Lower lobe of right lung (tissue), 2 donors: Measurements from ENCODE around the gene KAZALD1. TPM values are rescaled to one million over a fixed set of nuclear protein-coding genes. Genes with fewer than 3 reads are reported as not detected.
A peak's percentile ranks its signal among the peaks of the same experiment; 100 is the strongest.

Experiments
- ATAC-seq, 2 donors: fragments of 200-7000 bp; cut with Tn5 transposase; one replicate each; pipeline ENCODE4 v1.9.1; 2020 to 2022; ENCODE audit warnings: mild to moderate bottlenecking in 2 of 2, moderate library complexity in 2 of 2
- DNase-seq: peaks from one replicate; pipeline ENCODE4 v3.0.0-alpha.2; 2020
- H3K27ac ChIP-seq: fragments of 200-600 bp; one replicate; pipeline ENCODE4 v1.8.0; 2022
- H3K27me3 ChIP-seq: fragments of 200-600 bp; one replicate; pipeline ENCODE4 v1.8.0; 2022; ENCODE audit warnings: low read depth
- H3K36me3 ChIP-seq: fragments of 200-600 bp; one replicate; pipeline ENCODE4 v1.8.0; 2022; ENCODE audit warnings: mild to moderate bottlenecking
- H3K4me1 ChIP-seq: fragments of 200-600 bp; one replicate; pipeline ENCODE4 v1.8.0; 2022
- H3K4me3 ChIP-seq: fragments of 200-600 bp; one replicate; pipeline ENCODE4 v1.8.0; 2022; ENCODE audit warnings: mild to moderate bottlenecking
- H3K9me3 ChIP-seq: fragments of 200-600 bp; one replicate; pipeline ENCODE4 v1.8.0; 2022
- CTCF ChIP-seq: fragments of 200-600 bp; IDR thresholded peaks from one replicate; pipeline ENCODE4 v1.8.0; 2022; ENCODE audit warnings: antibody characterized with exemption, mild to moderate bottlenecking
- intact Hi-C: fragments of 100-400 bp; cut with DNase I; formaldehyde crosslinking; loops from one replicate; pipeline ENCODE4 v1.11.0; 2022
- long read RNA-seq: library from polyadenylated mRNA; unstranded; transcript quantifications from one replicate; pipeline ENCODE4 v2.0.0, GENCODE V29; 2021
- total RNA-seq: library from RNA; stranded (reverse); fragmentation: NEBNext Ultra II Directional; extraction: Animal tissue kit (Norgen Biotek cat#: 25700); gene quantifications from one replicate; pipeline ENCODE4 v1.2.1, GENCODE V29; 2021
- donor health status: DM: no; HTN: yes; CAD: no; lungs with severe emphysema.

KAZALD1 gene
- 9.9 TPM for total RNA-seq
- long read RNA-seq, partial matches to known transcripts = 3 of 11 reads
- long read RNA-seq, other reads (novel, unspliced or antisense) = 4 of 11 reads

- TF ChIP-seq CTCF = no peak
- H3K4me1 ChIP-seq = peaks cover 55% of the 10 kb centered on the region
- DNase-seq = no peak
These were observed at the start of gene KAZALD1 for GRCh38 chr10:101061624-101062231. Gene KAZALD1, plus strand, starts transcription at chr10:101061989. Its CDS starts 604 bp downstream, at chr10:101062593.

GRCh38 chr10:101012525-101013364, 49.0 kb upstream of the KAZALD1 start:
- intact Hi-C loops = no loop called here
- H3K4me3 ChIP-seq = no peak overlapping the region
- TF ChIP-seq CTCF = peak; percentile 89
- no peaks in the 10 kb centered on the region for H3K9me3 ChIP-seq
- peak; percentile 90 for DNase-seq
- H3K4me1 ChIP-seq = peaks cover 30% of the 10 kb centered on the region
- peaks cover 15% of the 10 kb centered on the region for H3K27me3 ChIP-seq
- peak; percentile 91 to 93 for ATAC-seq
- H3K27ac ChIP-seq = peak overlapping the region; percentile 33
- no peaks in the 10 kb centered on the region for H3K36me3 ChIP-seq

More at GRCh38 chr10:101061624-101062231, at the start of gene KAZALD1:
- Histone ChIP-seq H3K9me3 (no peaks in the 10 kb centered on the region), H3K27me3 (peaks cover 3% of the 10 kb centered on the region), H3K27ac (peak within 1 kb of the TSS; percentile 92), H3K36me3 (no peaks in the 10 kb centered on the region), H3K4me3 (peak within 1 kb of the TSS; percentile 64)
- peak; percentile 13 to 46 for ATAC-seq
- intact Hi-C loops = no loop called here

GRCh38 chr10:101013365-101013825, 48.4 kb upstream of the KAZALD1 start:
- Histone ChIP-seq H3K27ac (peak overlapping the region; percentile 33), H3K9me3 (no peaks in the 10 kb centered on the region), H3K4me3 (no peak overlapping the region), H3K4me1 (peaks cover 29% of the 10 kb centered on the region), H3K36me3 (no peaks in the 10 kb centered on the region), H3K27me3 (peaks cover 20% of the 10 kb centered on the region)
- DNase-seq (no peak), ATAC-seq (no peak)
- intact Hi-C loops = no loop called here
- no peak for TF ChIP-seq CTCF

GRCh38 chr10:101014230-101014884, 47.4 kb upstream of the KAZALD1 start:
- H3K4me1 ChIP-seq = peaks cover 38% of the 10 kb centered on the region
- DNase-seq (peak; percentile 86), ATAC-seq (peak; percentile 74 to 82)
- TF ChIP-seq CTCF = peak; percentile 91
- no peaks in the 10 kb centered on the region for H3K36me3 ChIP-seq
- peaks cover 25% of the 10 kb centered on the region for H3K27me3 ChIP-seq
- intact Hi-C loops = no loop called here
- H3K27ac ChIP-seq = no peak overlapping the region
- H3K4me3 ChIP-seq = no peak overlapping the region
- H3K9me3 ChIP-seq = no peaks in the 10 kb centered on the region

- no peak for DNase-seq
- Histone ChIP-seq H3K9me3 (no peaks in the 10 kb centered on the region), H3K36me3 (no peaks in the 10 kb centered on the region), H3K4me3 (no peak overlapping the region), H3K27me3 (peaks cover 25% of the 10 kb centered on the region), H3K27ac (no peak overlapping the region), H3K4me1 (peaks cover 38% of the 10 kb centered on the region)
- TF ChIP-seq CTCF = no peak
- intact Hi-C loops = no loop called here
- ATAC-seq = no peak
These were observed 46.7 kb upstream of the KAZALD1 start for GRCh38 chr10:101014966-101015581.
